Loucy (cell line): ENCODE results near the gene BRSK2.

Experiments used
- EZH2phosphoT487 ChIP-seq: fragments of 200-600 bp; IDR thresholded peaks from 2 replicates; pipeline ENCODE4 v1.6.1; 2018; ENCODE audit warnings: antibody characterized with exemption, mild to moderate bottlenecking, moderate library complexity, borderline replicate concordance
- TF ChIP-seq, protein P1 (sequence below): fragments of 200-600 bp; sonication (generic); conservative IDR thresholded peaks from 2 replicates; pipeline ENCODE4 v1.5.1; 2014; ENCODE audit warnings: mild to moderate bottlenecking, antibody characterized with exemption, low read length

- TF ChIP-seq, protein P1, sequence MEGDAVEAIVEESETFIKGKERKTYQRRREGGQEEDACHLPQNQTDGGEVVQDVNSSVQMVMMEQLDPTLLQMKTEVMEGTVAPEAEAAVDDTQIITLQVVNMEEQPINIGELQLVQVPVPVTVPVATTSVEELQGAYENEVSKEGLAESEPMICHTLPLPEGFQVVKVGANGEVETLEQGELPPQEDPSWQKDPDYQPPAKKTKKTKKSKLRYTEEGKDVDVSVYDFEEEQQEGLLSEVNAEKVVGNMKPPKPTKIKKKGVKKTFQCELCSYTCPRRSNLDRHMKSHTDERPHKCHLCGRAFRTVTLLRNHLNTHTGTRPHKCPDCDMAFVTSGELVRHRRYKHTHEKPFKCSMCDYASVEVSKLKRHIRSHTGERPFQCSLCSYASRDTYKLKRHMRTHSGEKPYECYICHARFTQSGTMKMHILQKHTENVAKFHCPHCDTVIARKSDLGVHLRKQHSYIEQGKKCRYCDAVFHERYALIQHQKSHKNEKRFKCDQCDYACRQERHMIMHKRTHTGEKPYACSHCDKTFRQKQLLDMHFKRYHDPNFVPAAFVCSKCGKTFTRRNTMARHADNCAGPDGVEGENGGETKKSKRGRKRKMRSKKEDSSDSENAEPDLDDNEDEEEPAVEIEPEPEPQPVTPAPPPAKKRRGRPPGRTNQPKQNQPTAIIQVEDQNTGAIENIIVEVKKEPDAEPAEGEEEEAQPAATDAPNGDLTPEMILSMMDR: no peak
- no peak for TF ChIP-seq EZH2phosphoT487
These were observed 117.2 kb downstream of the BRSK2 start for GRCh38 chr11:1506981-1507380.
